HCT116 (cell line): ENCODE results near the gene SLC25A36. TPM values are rescaled to one million over a fixed set of nuclear protein-coding genes. Genes with fewer than 3 reads are reported as not detected.

Experiments
- ATAC-seq: fragments of 200-7000 bp; cut with Tn5 transposase; 2 replicates; pipeline ENCODE4 v1.9.1; 2020; ENCODE audit warnings: mild to moderate bottlenecking, moderate library complexity
- BruUV-seq: library from RNA; stranded (reverse); fragments of 400-500 nt; replicated peaks from 2 replicates; lab custom pipeline; 2021; lab: Mats Ljungman, UMichigan
- CTCF ChIA-PET: fragments of 300-600 bp; sonication (Branson Sonifier 250); formaldehyde crosslinking; loops from one replicate; lab custom pipeline; 2021; ENCODE audit warnings: antibody characterized with exemption; lab: Charles Lee
- POLR2A ChIA-PET: fragments of 300-600, 350-600 bp; sonication (Branson Sonifier 250); formaldehyde crosslinking; loops from one replicate; lab custom pipeline; 2021; ENCODE audit warnings: antibody characterized with exemption; lab: Charles Lee
- RAD21 ChIA-PET, 2 experiments: fragments of 300-600 bp; sonication (Branson Sonifier 250); formaldehyde crosslinking; loops; one replicate each; lab custom pipeline; 2023; ENCODE audit warnings: low total read pairs in 2 of 2; ENCODE audit not compliant: uncharacterized antibody in 2 of 2, unreplicated experiment in 2 of 2, low non-redundant PET in 1 of 2; lab: Charles Lee
- DNase-seq: peaks from one replicate; pipeline ENCODE4 v3.0.0-alpha.2; 2010; ENCODE audit warnings: low read depth, low spot score
- H2AFZ ChIP-seq: fragments of 200-600 bp; shearing (Covaris generic), sonication (generic); 2 replicates; pipeline ENCODE4 v1.6.1; 2017; ENCODE audit warnings: low read depth, mixed run types, mixed read lengths, antibody characterized with exemption, low read length; ENCODE audit not compliant: poor library complexity, severe bottlenecking
- H3K27ac ChIP-seq: 2 replicates; pipeline ENCODE4 v1.5.1; 2012; ENCODE audit warnings: low read depth, low read length
- H3K27me3 ChIP-seq: fragments of 200-600 bp; sonication (generic); 2 replicates; pipeline ENCODE4 v1.6.1; 2016; ENCODE audit warnings: mixed run types, low read length, mixed read lengths; ENCODE audit not compliant: insufficient read depth
- H3K36me3 ChIP-seq, 2 experiments: fragments of 200-500 bp in 1 of 2; fragments of 200-600 bp in 1 of 2; sonication (Bioruptor generic) in 1 of 2; sonication (generic) in 1 of 2; 2 replicates each; pipeline versions ENCODE4 v1.5.1 to v1.6.1; 2014 to 2016; ENCODE audit warnings: low read length in 2 of 2, inconsistent platforms in 1 of 2, mixed read lengths in 1 of 2, mixed run types in 1 of 2; ENCODE audit not compliant: insufficient read depth in 2 of 2, control insufficient read depth in 1 of 2
- H3K4me1 ChIP-seq, 2 experiments: fragments of 200-600 bp in 1 of 2; sonication (generic) in 1 of 2; 2 replicates each; pipeline versions ENCODE4 v1.5.1 to v1.6.1; 2012 to 2017; ENCODE audit warnings: low read length in 2 of 2, inconsistent platforms in 1 of 2, mild to moderate bottlenecking in 1 of 2, mixed read lengths in 1 of 2, mixed run types in 1 of 2, moderate library complexity in 1 of 2; ENCODE audit not compliant: insufficient read depth in 2 of 2, control insufficient read depth in 1 of 2
- H3K4me2 ChIP-seq: fragments of 200-600 bp; sonication (generic); 2 replicates; pipeline ENCODE4 v1.6.1; 2017; ENCODE audit warnings: mixed run types, low read length, mixed read lengths
- H3K4me3 ChIP-seq, 2 experiments: fragments of 200-600 bp in 1 of 2; sonication (generic) in 1 of 2; replicated peaks in 1 of 2; 2 replicates each; pipeline ENCODE4 v1.5.1; 2011 to 2016; ENCODE audit warnings: low read length in 2 of 2, control low read depth in 1 of 2, low read depth in 1 of 2, mild to moderate bottlenecking in 1 of 2, mixed read lengths in 1 of 2, mixed run types in 1 of 2
- H3K79me2 ChIP-seq: fragments of 200-600 bp; sonication (generic); 2 replicates; pipeline ENCODE4 v1.6.1; 2017; ENCODE audit warnings: mild to moderate bottlenecking, mixed run types, low read length, moderate library complexity, mixed read lengths; ENCODE audit not compliant: insufficient read depth
- H3K9ac ChIP-seq: fragments of 200-600 bp; sonication (generic); 2 replicates; pipeline ENCODE4 v1.6.1; 2016; ENCODE audit warnings: low read length, mixed read lengths
- H3K9me2 ChIP-seq: fragments of 200-600 bp; sonication (generic), shearing (Covaris generic); 2 replicates; pipeline ENCODE4 v1.6.1; 2017; ENCODE audit warnings: mixed run types, mild to moderate bottlenecking, moderate library complexity; ENCODE audit not compliant: insufficient read depth
- H3K9me3 ChIP-seq, 2 experiments: fragments of 200-500 bp in 1 of 2; fragments of 200-600 bp in 1 of 2; sonication (Bioruptor generic) in 1 of 2; sonication (generic) in 1 of 2; 2 replicates each; pipeline ENCODE4 v1.6.1; 2014 to 2017; ENCODE audit warnings: low read length in 2 of 2, mixed read lengths in 2 of 2, inconsistent platforms in 1 of 2, low read depth in 1 of 2, mild to moderate bottlenecking in 1 of 2, mixed run types in 1 of 2, moderate library complexity in 1 of 2; ENCODE audit not compliant: control insufficient read depth in 1 of 2, insufficient read depth in 1 of 2
- H4K20me1 ChIP-seq: fragments of 200-600 bp; sonication (generic), shearing (Covaris generic); 2 replicates; pipeline ENCODE4 v1.6.1; 2017; ENCODE audit warnings: mixed run types, mild to moderate bottlenecking, moderate library complexity; ENCODE audit not compliant: insufficient read depth
- CBX3 ChIP-seq: IDR thresholded peaks from 2 replicates; pipeline ENCODE4 v1.6.1; 2012; ENCODE audit warnings: low read depth
- ELF1 ChIP-seq: IDR thresholded peaks from 2 replicates; pipeline ENCODE4 v1.6.1; 2012; ENCODE audit warnings: low read depth, borderline replicate concordance
- FOSL1 ChIP-seq: IDR thresholded peaks from 2 replicates; pipeline ENCODE4 v1.6.1; 2012; ENCODE audit warnings: low read depth
- POLR2A ChIP-seq: IDR thresholded peaks from 2 replicates; pipeline ENCODE4 v1.7.0; 2011; ENCODE audit warnings: borderline replicate concordance; ENCODE audit not compliant: insufficient read depth, insufficient read length; ENCODE audit errors: extremely low read depth
- SRF ChIP-seq: IDR thresholded peaks from 2 replicates; pipeline ENCODE4 v1.6.1; 2012; ENCODE audit warnings: low read depth
- ZFX ChIP-seq: fragments of 450-650 bp; IDR thresholded peaks from 2 replicates; pipeline ENCODE4 v1.6.1; 2017
- ZNF274 ChIP-seq: fragments of 200-500 bp; sonication (Bioruptor generic); IDR thresholded peaks from 2 replicates; pipeline ENCODE4 v1.6.1; 2014; ENCODE audit warnings: mild to moderate bottlenecking, low read depth, low read length, inconsistent platforms
- intact Hi-C: fragments of 100-400 bp; cut with micrococcal nuclease; formaldehyde crosslinking; loops from 2 replicates; pipeline ENCODE4 v1.10.0; 2022
- total RNA-seq: library from RNA; stranded (reverse); gene quantifications from one replicate; pipeline ENCODE4 v1.2.1, GENCODE V29; 2021; ENCODE audit not compliant: unreplicated experiment
- TF ChIP-seq, protein P1 (sequence below): IDR thresholded peaks from 2 replicates; pipeline ENCODE4 v1.6.1; 2012; ENCODE audit warnings: low read depth
- TF ChIP-seq, protein P2 (sequence below): IDR thresholded peaks from 2 replicates; pipeline ENCODE4 v1.6.1; 2012
- TF ChIP-seq, protein P3 (sequence below): IDR thresholded peaks from 2 replicates; pipeline ENCODE4 v1.6.1; 2012

Gene SLC25A36
- total RNA-seq, 1 experiment from 2014 or later, result 81.2 TPM

DNA sequence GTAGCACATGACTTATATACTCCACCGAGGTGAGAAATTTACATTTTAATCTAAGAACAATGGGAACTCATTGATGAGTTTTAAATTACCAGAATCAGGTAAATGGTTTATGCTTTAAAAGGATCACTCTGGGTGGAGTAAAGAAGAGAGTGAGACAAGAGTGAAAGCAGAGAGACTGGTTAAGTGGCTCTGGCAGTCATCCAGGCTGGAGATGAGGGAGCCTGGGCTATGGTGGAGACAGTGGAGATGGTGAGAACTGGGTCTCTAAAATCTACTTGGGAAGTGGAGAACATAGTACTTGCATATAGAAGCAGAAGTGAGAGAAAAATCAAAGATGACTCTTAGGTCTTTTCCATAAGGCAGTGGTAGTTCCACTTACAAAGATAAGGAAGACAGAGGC is 37.1 kb upstream of the SLC25A36 start:
- H3K9me3 ChIP-seq, result no peaks in the 10 kb centered on the region
- H3K79me2 ChIP-seq, result no peaks in the 10 kb centered on the region
- no peak overlapping the region for H3K9ac ChIP-seq
- no peaks in the 10 kb centered on the region for H3K36me3 ChIP-seq
- no peaks in the 10 kb centered on the region for H3K27me3 ChIP-seq
- H2AFZ ChIP-seq, result no peak overlapping the region
- ATAC-seq (no peak), DNase-seq (no peak)
- ChIA-PET POLR2A (no interaction called here), CTCF (no interaction called here), RAD21 (no interaction called here)
- H3K4me1 ChIP-seq, result no peaks in the 10 kb centered on the region
- no peak overlapping the region for H3K27ac ChIP-seq
- BruUV-seq, result no TSS peak
- H4K20me1 ChIP-seq, result no peaks in the 10 kb centered on the region
- no peak overlapping the region for H3K4me2 ChIP-seq
- intact Hi-C loops, result no loop called here
- H3K4me3 ChIP-seq, result no peak overlapping the region
- TF ChIP-seq, protein P1, sequence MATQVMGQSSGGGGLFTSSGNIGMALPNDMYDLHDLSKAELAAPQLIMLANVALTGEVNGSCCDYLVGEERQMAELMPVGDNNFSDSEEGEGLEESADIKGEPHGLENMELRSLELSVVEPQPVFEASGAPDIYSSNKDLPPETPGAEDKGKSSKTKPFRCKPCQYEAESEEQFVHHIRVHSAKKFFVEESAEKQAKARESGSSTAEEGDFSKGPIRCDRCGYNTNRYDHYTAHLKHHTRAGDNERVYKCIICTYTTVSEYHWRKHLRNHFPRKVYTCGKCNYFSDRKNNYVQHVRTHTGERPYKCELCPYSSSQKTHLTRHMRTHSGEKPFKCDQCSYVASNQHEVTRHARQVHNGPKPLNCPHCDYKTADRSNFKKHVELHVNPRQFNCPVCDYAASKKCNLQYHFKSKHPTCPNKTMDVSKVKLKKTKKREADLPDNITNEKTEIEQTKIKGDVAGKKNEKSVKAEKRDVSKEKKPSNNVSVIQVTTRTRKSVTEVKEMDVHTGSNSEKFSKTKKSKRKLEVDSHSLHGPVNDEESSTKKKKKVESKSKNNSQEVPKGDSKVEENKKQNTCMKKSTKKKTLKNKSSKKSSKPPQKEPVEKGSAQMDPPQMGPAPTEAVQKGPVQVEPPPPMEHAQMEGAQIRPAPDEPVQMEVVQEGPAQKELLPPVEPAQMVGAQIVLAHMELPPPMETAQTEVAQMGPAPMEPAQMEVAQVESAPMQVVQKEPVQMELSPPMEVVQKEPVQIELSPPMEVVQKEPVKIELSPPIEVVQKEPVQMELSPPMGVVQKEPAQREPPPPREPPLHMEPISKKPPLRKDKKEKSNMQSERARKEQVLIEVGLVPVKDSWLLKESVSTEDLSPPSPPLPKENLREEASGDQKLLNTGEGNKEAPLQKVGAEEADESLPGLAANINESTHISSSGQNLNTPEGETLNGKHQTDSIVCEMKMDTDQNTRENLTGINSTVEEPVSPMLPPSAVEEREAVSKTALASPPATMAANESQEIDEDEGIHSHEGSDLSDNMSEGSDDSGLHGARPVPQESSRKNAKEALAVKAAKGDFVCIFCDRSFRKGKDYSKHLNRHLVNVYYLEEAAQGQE, result no peak
- TF ChIP-seq SRF, result no peak
- no peak for TF ChIP-seq ZFX
- TF ChIP-seq CBX3, result no peak
- no peak for TF ChIP-seq ZNF274
- TF ChIP-seq, protein P2, sequence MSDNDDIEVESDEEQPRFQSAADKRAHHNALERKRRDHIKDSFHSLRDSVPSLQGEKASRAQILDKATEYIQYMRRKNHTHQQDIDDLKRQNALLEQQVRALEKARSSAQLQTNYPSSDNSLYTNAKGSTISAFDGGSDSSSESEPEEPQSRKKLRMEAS, result no peak
- H3K9me2 ChIP-seq, result no peaks in the 10 kb centered on the region

DNA sequence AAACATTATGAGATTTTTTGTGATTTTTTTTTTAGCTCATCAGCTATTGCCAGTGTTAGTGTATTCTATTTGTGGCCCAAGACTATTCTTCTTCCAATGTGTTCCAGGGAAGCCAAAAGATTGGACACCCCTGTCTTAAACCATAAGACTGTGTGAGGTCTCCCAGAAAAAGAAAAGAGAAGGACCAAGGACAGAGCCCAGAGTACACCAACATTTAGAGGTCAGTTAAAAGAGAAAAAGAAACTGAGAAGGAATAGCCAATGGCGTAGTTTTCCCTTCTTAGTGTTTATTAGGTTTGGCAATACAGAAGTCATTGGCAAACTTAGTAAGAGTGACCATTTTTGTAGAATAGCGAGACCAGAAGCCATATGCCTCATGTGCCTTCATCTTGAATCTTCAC is 36.1 kb upstream of the SLC25A36 start:
- TF ChIP-seq ELF1 (no peak), POLR2A (no peak), FOSL1 (no peak)
- TF ChIP-seq, protein P3, sequence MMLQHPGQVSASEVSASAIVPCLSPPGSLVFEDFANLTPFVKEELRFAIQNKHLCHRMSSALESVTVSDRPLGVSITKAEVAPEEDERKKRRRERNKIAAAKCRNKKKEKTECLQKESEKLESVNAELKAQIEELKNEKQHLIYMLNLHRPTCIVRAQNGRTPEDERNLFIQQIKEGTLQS, result no peak
- TF ChIP-seq, all 23 proteins: peak for 0
- no peak for DNase-seq
- Histone ChIP-seq H3K4me3 (no peak overlapping the region), H2AFZ (no peak overlapping the region), H3K9me2 (no peaks in the 10 kb centered on the region), H4K20me1 (no peaks in the 10 kb centered on the region), H3K9me3 (no peaks in the 10 kb centered on the region), H3K27me3 (no peaks in the 10 kb centered on the region), H3K79me2 (no peaks in the 10 kb centered on the region), H3K27ac (no peak overlapping the region), H3K9ac (no peak overlapping the region), H3K4me1 (no peaks in the 10 kb centered on the region), H3K4me2 (no peak overlapping the region), H3K36me3 (no peaks in the 10 kb centered on the region)
- RAD21 ChIA-PET, result no interaction called here
- BruUV-seq, result no TSS peak
- no peak for ATAC-seq
- CTCF ChIA-PET, result no interaction called here
- POLR2A ChIA-PET, result no interaction called here
- intact Hi-C loops, result no loop called here
